Naive thymus-derived CD4-positive, alpha-beta T cell (primary cell): ENCODE results near the gene IQGAP2. TPM values are rescaled to one million over a fixed set of nuclear protein-coding genes. Genes with fewer than 3 reads are reported as not detected.

Source experiments
- ATAC-seq: fragments of 150-1000 bp; cut with Tn5 transposase; 2 replicates; pipeline ENCODE4 v1.10.0; 2021; ENCODE audit warnings: mild to moderate bottlenecking, moderate library complexity
- CTCF ChIA-PET: fragments of 350-600 bp; sonication (Branson Sonifier 250); formaldehyde crosslinking; loops from one replicate; lab custom pipeline; 2021; ENCODE audit warnings: antibody characterized with exemption; lab: Charles Lee
- POLR2A ChIA-PET: fragments of 350-600 bp; sonication (Branson Sonifier 250); formaldehyde crosslinking; loops from one replicate; lab custom pipeline; 2021; ENCODE audit warnings: antibody characterized with exemption, inconsistent platforms; lab: Charles Lee
- DNase-seq, 9 donors: peaks; one replicate each; pipeline versions ENCODE4 v3.0.0 to v3.0.0-alpha.2; 2020 to 2022; ENCODE audit warnings: mixed read lengths in 1 of 9
- H3K27ac ChIP-seq: one replicate; pipeline ENCODE4 v1.7.0; 2013; ENCODE audit warnings: mild to moderate bottlenecking, low read depth, low read length, moderate library complexity
- H3K27me3 ChIP-seq, 2 donors: one replicate each; pipeline ENCODE4 v1.7.0; 2013; ENCODE audit warnings: low read length in 2 of 2, mild to moderate bottlenecking in 2 of 2, moderate library complexity in 2 of 2; ENCODE audit not compliant: control insufficient read depth in 2 of 2, insufficient read depth in 2 of 2
- H3K36me3 ChIP-seq, 3 experiments: 1 replicate in 2 of 3; 2 replicates in 1 of 3; pipeline ENCODE4 v1.7.0; 2013; ENCODE audit warnings: low read length in 3 of 3, mild to moderate bottlenecking in 3 of 3, moderate library complexity in 1 of 3; ENCODE audit not compliant: insufficient read depth in 3 of 3, control insufficient read depth in 2 of 3
- H3K4me1 ChIP-seq, 2 donors: one replicate each; pipeline ENCODE4 v1.7.0; 2013; ENCODE audit warnings: low read length in 2 of 2, mild to moderate bottlenecking in 2 of 2, moderate library complexity in 1 of 2; ENCODE audit not compliant: control insufficient read depth in 2 of 2, insufficient read depth in 2 of 2
- H3K4me3 ChIP-seq: 2 replicates; pipeline ENCODE4 v1.7.0; 2013; ENCODE audit warnings: mild to moderate bottlenecking, low read length
- H3K9me3 ChIP-seq, 3 experiments: 1 replicate in 2 of 3; 2 replicates in 1 of 3; pipeline ENCODE4 v1.7.0; 2013; ENCODE audit warnings: low read length in 3 of 3; ENCODE audit not compliant: control insufficient read depth in 2 of 3
- H3K27ac Mint-ChIP-seq, 9 donors: one replicate each; pipeline ENCODE4 v1.8.0; 2020 to 2022; ENCODE audit warnings: mixed read lengths in 9 of 9, mild to moderate bottlenecking in 8 of 9, moderate library complexity in 5 of 9, inconsistent platforms in 2 of 9
- H3K27me3 Mint-ChIP-seq, 5 donors: one replicate each; pipeline ENCODE4 v1.8.0; 2021 to 2022; ENCODE audit warnings: mixed read lengths in 5 of 5, mild to moderate bottlenecking in 1 of 5
- H3K36me3 Mint-ChIP-seq, 5 donors: one replicate each; pipeline ENCODE4 v1.8.0; 2020 to 2022; ENCODE audit warnings: mixed read lengths in 5 of 5, mild to moderate bottlenecking in 3 of 5, inconsistent platforms in 1 of 5
- H3K4me1 Mint-ChIP-seq, 7 donors: one replicate each; pipeline ENCODE4 v1.8.0; 2020 to 2022; ENCODE audit warnings: mixed read lengths in 7 of 7, mild to moderate bottlenecking in 3 of 7, inconsistent platforms in 1 of 7
- H3K4me3 Mint-ChIP-seq, 10 donors: one replicate each; pipeline ENCODE4 v1.8.0; 2020 to 2022; ENCODE audit warnings: mild to moderate bottlenecking in 10 of 10, mixed read lengths in 10 of 10, moderate library complexity in 6 of 10, inconsistent platforms in 2 of 10
- H3K9me3 Mint-ChIP-seq, 11 donors: one replicate each; pipeline ENCODE4 v1.8.0; 2020 to 2022; ENCODE audit warnings: mixed read lengths in 11 of 11, mild to moderate bottlenecking in 4 of 11, inconsistent platforms in 1 of 11, moderate library complexity in 1 of 11
- intact Hi-C, 2 donors: fragments of 100-400 bp; cut with micrococcal nuclease; formaldehyde crosslinking; loops; one replicate each; pipeline ENCODE4 v1.15.1; 2023
- polyA plus RNA-seq, 2 donors: library from polyadenylated mRNA; unstranded; fragments of 300-500 nt; fragmentation: Illumina TruSeq; gene quantifications; one replicate each; pipeline ENCODE4 v1.2.3, GENCODE V29; 2021
- total RNA-seq, 6 experiments: library from RNA in 5 of 6; stranded (reverse) in 5 of 6; gene quantifications; 1 replicate in 5 of 6; 2 replicates in 1 of 6; pipeline ENCODE4 v1.2.3 and lab custom pipeline; 2021 to 2026

The IQGAP2 gene
- total and polyA plus RNA-seq, 7 experiments from 2014 or later, result 19.0 to 114 (median 86.3) TPM

- DNase-seq (no peak), ATAC-seq (no peak)
- H3K9me3 ChIP-seq, result no peaks in the 10 kb centered on the region
- peaks cover 0 to 17% of the 10 kb centered on the region in 2 donors for H3K27me3 ChIP-seq
- no peaks in the 10 kb centered on the region for H3K36me3 ChIP-seq
- POLR2A ChIA-PET, result no interaction called here
- Mint-ChIP-seq H3K36me3 (peaks cover 0 to 4% (median 0%) of the 10 kb centered on the region in 5 donors), H3K4me1 (peaks cover 11 to 33% (median 28%) of the 10 kb centered on the region in 7 donors), H3K27me3 (peaks cover 32 to 40% (median 38%) of the 10 kb centered on the region in 5 donors), H3K4me3 (peak overlapping the region; percentile 8 to 88 (median 79)), H3K9me3 (no peaks in the 10 kb centered on the region), H3K27ac (no peak overlapping the region)
- no peak overlapping the region for H3K27ac ChIP-seq
- intact Hi-C loops, result loop anchor here (5.0 to 10.0 kb wide), 3 partner anchors 115 to 313 kb away; partner anchors contain the start of genes IQGAP2 (in 1 of the 2) and S100Z (in 1 of the 2)
- peak overlapping the region; percentile 78 for H3K4me3 ChIP-seq
- CTCF ChIA-PET, result interaction anchor here (1.2 kb wide), 1 partner anchor 56 kb away, joined by 3 read pairs; no protein-coding TSS in a partner anchor
- peaks cover 16 to 20% of the 10 kb centered on the region in 2 donors for H3K4me1 ChIP-seq
Observed at GRCh38 chr5:76717222-76718083, 314.4 kb downstream of the IQGAP2 start.

GRCh38 chr5:76718381-76718832 lies 315.3 kb downstream of the IQGAP2 start:
- no peaks in the 10 kb centered on the region for H3K9me3 Mint-ChIP-seq
- Histone ChIP-seq H3K27ac (no peak overlapping the region), H3K4me3 (no peak overlapping the region), H3K4me1 (peaks cover 16 to 20% of the 10 kb centered on the region in 2 donors), H3K36me3 (no peaks in the 10 kb centered on the region), H3K9me3 (no peaks in the 10 kb centered on the region), H3K27me3 (peaks cover 0 to 17% of the 10 kb centered on the region in 2 donors)
- peaks cover 11 to 33% (median 28%) of the 10 kb centered on the region in 7 donors for H3K4me1 Mint-ChIP-seq
- H3K4me3 Mint-ChIP-seq, result no peak overlapping the region
- intact Hi-C loops, result loop anchor here (5.0 to 10.0 kb wide), 3 partner anchors 116 to 314 kb away; partner anchors contain the start of genes IQGAP2 (in 1 of the 2) and S100Z (in 1 of the 2)
- DNase-seq, result no peak
- H3K36me3 Mint-ChIP-seq, result peaks cover 0 to 7% (median 0%) of the 10 kb centered on the region in 5 donors
- peaks cover 32 to 40% (median 38%) of the 10 kb centered on the region in 5 donors for H3K27me3 Mint-ChIP-seq
- no peak overlapping the region for H3K27ac Mint-ChIP-seq
- POLR2A ChIA-PET, result interaction anchor here (0.8 kb wide), 1 partner anchor 14 kb away, joined by 3 read pairs; no protein-coding TSS in a partner anchor
- no peak for ATAC-seq
- CTCF ChIA-PET, result no interaction called here

GRCh38 chr5:76718880-76719279 lies 315.8 kb downstream of the IQGAP2 start:
- intact Hi-C loops, result loop anchor here (5.0 to 10.0 kb wide), 3 partner anchors 117 to 314 kb away; partner anchors contain the start of genes IQGAP2 (in 1 of the 2) and S100Z (in 1 of the 2)
- Mint-ChIP-seq H3K4me3 (no peak overlapping the region), H3K36me3 (peaks cover 0 to 7% (median 0%) of the 10 kb centered on the region in 5 donors), H3K9me3 (no peaks in the 10 kb centered on the region), H3K27ac (no peak overlapping the region), H3K4me1 (peaks cover 11 to 30% (median 24%) of the 10 kb centered on the region in 7 donors), H3K27me3 (peaks cover 27 to 36% (median 35%) of the 10 kb centered on the region in 5 donors)
- Histone ChIP-seq H3K27ac (no peak overlapping the region), H3K36me3 (no peaks in the 10 kb centered on the region), H3K4me1 (peaks cover 16 to 20% of the 10 kb centered on the region in 2 donors), H3K4me3 (no peak overlapping the region), H3K27me3 (peaks cover 0 to 16% of the 10 kb centered on the region in 2 donors), H3K9me3 (no peaks in the 10 kb centered on the region)
- ChIA-PET CTCF (no interaction called here), POLR2A (interaction anchor here (0.8 kb wide), 1 partner anchor 14 kb away, joined by 3 read pairs; no protein-coding TSS in a partner anchor)
- DNase-seq (no peak), ATAC-seq (no peak)

- peaks cover 5 to 23% of the 10 kb centered on the region in 2 donors for H3K4me1 ChIP-seq
- no peak overlapping the region for H3K4me3 ChIP-seq
- Mint-ChIP-seq H3K4me3 (no peak overlapping the region), H3K27ac (peak overlapping the region in 1 of 9 donors; percentile 15), H3K4me1 (peaks cover 0 to 18% (median 11%) of the 10 kb centered on the region in 7 donors), H3K36me3 (peaks cover 0 to 13% (median 0%) of the 10 kb centered on the region in 5 donors), H3K9me3 (no peaks in the 10 kb centered on the region), H3K27me3 (peaks cover 18 to 23% (median 22%) of the 10 kb centered on the region in 5 donors)
- H3K27me3 ChIP-seq, result peaks cover 0 to 4% of the 10 kb centered on the region in 2 donors
- H3K9me3 ChIP-seq, result no peaks in the 10 kb centered on the region
- CTCF ChIA-PET, result no interaction called here
- no peak overlapping the region for H3K27ac ChIP-seq
- intact Hi-C loops, result no loop called here
- no peaks in the 10 kb centered on the region for H3K36me3 ChIP-seq
- POLR2A ChIA-PET, result no interaction called here
- DNase-seq, result no peak
- no peak for ATAC-seq
Observed at GRCh38 chr5:76720988-76721569, 318.0 kb downstream of the IQGAP2 start.

GRCh38 chr5:76723266-76723665 lies 320.2 kb downstream of the IQGAP2 start:
- Mint-ChIP-seq H3K27me3 (peaks cover 0 to 9% (median 7%) of the 10 kb centered on the region in 5 donors), H3K4me3 (no peak overlapping the region), H3K36me3 (peaks cover 0 to 13% (median 0%) of the 10 kb centered on the region in 5 donors), H3K27ac (no peak overlapping the region), H3K4me1 (peaks cover 0 to 6% (median 0%) of the 10 kb centered on the region in 7 donors), H3K9me3 (peaks cover 0 to 7% (median 2%) of the 10 kb centered on the region in 11 donors)
- Histone ChIP-seq H3K27ac (no peak overlapping the region), H3K36me3 (no peaks in the 10 kb centered on the region), H3K27me3 (no peaks in the 10 kb centered on the region), H3K9me3 (no peaks in the 10 kb centered on the region), H3K4me3 (no peak overlapping the region), H3K4me1 (peaks cover 0 to 16% of the 10 kb centered on the region in 2 donors)
- intact Hi-C loops, result no loop called here
- ATAC-seq (no peak), DNase-seq (no peak)
- ChIA-PET CTCF (no interaction called here), POLR2A (no interaction called here)

GRCh38 chr5:76723906-76724305 lies 320.8 kb downstream of the IQGAP2 start:
- ChIA-PET POLR2A (interaction anchor here (0.6 kb wide), 1 partner anchor 76 kb away, joined by 3 read pairs; no protein-coding TSS in a partner anchor), CTCF (no interaction called here)
- intact Hi-C loops, result no loop called here
- H3K36me3 Mint-ChIP-seq, result peaks cover 0 to 13% (median 0%) of the 10 kb centered on the region in 5 donors
- no peak overlapping the region for H3K27ac Mint-ChIP-seq
- H3K4me1 Mint-ChIP-seq, result peaks cover 0 to 5% (median 0%) of the 10 kb centered on the region in 7 donors
- peaks cover 0 to 3% (median 2%) of the 10 kb centered on the region in 5 donors for H3K27me3 Mint-ChIP-seq
- Histone ChIP-seq H3K4me3 (no peak overlapping the region), H3K36me3 (no peaks in the 10 kb centered on the region), H3K27me3 (no peaks in the 10 kb centered on the region), H3K4me1 (peaks cover 0 to 15% of the 10 kb centered on the region in 2 donors), H3K9me3 (no peaks in the 10 kb centered on the region), H3K27ac (no peak overlapping the region)
- peaks cover 0 to 12% (median 3%) of the 10 kb centered on the region in 11 donors for H3K9me3 Mint-ChIP-seq
- DNase-seq (no peak), ATAC-seq (no peak)
- H3K4me3 Mint-ChIP-seq, result no peak overlapping the region
